Measurements from ENCODE around the gene CRTC3.
"Not testable (repeated sequence)": the region's sequence is repeated elsewhere in the genome, so short reads cannot be mapped to it uniquely, and the experiment has no call there.

The CRTC3 gene

DNA sequence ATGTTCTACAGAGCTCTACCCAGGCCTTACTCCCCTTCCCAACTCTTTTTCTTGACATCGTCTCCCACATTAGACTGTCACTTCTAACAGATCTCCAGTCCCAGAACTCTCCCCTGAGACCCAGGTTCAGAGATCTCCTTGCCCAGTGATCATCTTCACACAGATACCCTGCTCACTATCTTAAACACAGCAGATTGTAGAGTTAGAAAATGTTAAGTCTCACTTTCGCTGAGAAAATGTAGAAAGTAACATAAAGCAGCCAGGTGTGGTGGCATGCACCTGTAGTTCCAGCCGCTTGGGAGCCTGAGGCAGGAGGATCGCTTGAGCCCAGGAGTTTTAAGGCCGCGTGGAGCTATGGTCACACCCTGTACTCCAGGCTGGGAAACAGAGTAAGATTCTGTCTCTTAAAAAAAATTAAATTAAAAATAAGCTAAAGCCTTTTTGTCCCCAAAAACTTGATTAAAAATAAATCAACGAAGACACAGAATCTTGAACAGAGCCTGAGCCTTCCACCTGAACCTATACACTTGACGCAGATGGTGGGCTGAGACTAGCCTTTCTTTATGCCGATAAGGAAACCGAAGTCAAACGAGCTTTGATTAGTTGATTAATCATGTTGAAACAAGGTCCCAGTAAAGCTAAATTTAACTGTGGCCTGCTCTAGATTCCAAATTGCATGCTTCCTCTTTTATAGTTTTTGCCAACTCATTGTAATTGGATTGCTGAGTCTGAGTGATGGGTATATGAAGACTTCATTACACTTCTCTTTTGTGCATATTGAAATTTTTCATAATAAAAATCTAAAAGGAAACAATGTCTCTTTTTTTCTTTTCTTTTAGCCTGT lies 156.1 kb downstream of the CRTC3 start:
- DNase-seq (ENCODE audit: insufficient read length, low spot score), result no peak
- TF ChIP-seq, protein P1, sequence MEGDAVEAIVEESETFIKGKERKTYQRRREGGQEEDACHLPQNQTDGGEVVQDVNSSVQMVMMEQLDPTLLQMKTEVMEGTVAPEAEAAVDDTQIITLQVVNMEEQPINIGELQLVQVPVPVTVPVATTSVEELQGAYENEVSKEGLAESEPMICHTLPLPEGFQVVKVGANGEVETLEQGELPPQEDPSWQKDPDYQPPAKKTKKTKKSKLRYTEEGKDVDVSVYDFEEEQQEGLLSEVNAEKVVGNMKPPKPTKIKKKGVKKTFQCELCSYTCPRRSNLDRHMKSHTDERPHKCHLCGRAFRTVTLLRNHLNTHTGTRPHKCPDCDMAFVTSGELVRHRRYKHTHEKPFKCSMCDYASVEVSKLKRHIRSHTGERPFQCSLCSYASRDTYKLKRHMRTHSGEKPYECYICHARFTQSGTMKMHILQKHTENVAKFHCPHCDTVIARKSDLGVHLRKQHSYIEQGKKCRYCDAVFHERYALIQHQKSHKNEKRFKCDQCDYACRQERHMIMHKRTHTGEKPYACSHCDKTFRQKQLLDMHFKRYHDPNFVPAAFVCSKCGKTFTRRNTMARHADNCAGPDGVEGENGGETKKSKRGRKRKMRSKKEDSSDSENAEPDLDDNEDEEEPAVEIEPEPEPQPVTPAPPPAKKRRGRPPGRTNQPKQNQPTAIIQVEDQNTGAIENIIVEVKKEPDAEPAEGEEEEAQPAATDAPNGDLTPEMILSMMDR (IDR thresholded peaks at IDR 0.05; ENCODE audit: insufficient read depth, missing control alignments), result no peak
- FAIRE-seq, result no peak

DNA sequence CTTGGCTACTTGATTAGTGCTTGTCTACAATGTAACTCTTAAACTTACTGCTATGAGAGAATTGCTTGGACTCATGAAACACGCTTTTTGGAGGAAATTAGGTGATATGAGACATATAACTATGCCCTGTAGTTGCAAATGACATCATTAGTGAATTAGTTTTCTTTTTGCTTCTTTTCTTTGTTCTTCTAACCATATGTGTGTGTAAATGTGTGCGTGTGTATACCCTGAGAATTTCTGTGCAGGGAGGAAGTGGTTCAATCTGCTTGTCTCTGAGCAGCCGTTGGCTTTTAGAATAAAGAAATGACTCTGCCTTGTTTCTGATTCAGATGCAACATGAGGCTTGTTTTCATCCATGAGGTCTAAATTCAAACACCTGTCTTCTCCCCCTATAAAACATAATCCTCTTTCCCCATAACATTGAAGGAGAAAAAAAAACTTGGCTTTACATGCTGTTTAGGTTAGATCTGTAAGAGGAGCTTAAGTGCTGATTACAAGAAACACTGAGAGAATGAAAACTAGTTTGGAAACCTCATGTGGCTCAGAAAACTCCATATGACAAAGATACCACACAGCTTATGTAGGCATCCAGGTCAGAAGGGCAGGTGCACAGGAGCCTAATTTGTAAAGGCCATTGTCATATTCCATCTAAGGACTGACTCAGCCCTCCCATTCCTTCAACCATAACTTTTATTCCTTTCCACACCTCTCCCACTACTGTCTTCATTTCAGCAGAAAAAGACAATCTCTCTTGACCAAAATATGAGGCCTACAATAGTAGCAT lies 156.9 kb downstream of the CRTC3 start:
- TF ChIP-seq, protein P1 (IDR thresholded peaks at IDR 0.05; ENCODE audit: insufficient read depth, missing control alignments), result no peak
- FAIRE-seq (peak; percentile 38), DNase-seq (ENCODE audit: insufficient read length, low spot score) (no peak)

DNA sequence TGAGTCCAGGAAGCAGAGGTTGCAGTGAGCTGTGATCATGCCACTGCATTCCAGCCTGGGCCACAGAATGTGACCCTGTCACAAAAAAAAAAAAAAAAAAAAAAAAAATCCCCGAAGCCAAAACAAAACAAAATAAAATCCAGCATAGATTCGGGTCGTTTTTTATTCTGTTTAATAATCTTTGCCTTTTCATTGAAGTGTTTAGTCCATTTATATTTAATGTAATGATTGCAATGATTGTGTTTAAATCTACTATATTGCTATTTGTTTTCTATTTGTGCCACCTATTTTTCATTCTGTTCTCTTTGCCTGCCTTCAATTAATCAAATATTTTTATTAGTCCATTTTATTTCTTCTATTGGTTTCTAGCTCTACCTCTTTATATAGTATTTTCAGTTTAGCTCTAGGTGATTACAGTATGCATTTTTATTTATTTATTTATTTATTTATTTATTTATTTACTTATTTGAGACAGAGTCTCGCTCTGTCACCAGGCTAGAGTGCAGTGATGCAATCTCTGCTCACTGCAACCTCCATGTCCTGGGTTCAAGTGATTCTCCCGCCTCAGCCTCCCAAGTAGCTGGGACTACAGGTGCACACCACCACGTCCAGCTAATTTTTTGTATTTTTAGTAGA lies 159.7 kb downstream of the CRTC3 start:
- not testable (repeated sequence) for FAIRE-seq; DNase-seq (ENCODE audit: insufficient read length, low spot score)

DNA sequence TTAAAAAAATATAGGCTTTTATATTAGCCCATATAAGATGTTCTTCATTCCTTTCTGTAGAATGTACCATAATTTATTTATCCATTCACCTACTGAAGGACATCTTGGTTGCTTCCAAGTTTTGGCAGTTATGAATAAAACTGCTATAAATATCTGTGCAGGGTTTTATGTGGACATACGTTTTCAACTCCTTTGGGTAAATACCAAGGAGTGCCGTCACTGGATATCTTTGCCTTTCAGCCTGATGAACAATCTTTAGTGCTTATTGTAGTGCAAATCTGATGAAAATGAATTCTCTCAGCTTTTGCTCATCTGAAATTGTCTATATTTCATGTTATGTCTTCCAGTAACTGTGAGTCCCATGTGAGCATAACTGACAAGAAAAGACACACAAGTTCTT lies 160.9 kb downstream of the CRTC3 start:
- DNase-seq (ENCODE audit: insufficient read length, low spot score) (no peak), FAIRE-seq (no peak)
- TF ChIP-seq, protein P1 (IDR thresholded peaks at IDR 0.05; ENCODE audit: insufficient read depth, missing control alignments), result no peak

DNA sequence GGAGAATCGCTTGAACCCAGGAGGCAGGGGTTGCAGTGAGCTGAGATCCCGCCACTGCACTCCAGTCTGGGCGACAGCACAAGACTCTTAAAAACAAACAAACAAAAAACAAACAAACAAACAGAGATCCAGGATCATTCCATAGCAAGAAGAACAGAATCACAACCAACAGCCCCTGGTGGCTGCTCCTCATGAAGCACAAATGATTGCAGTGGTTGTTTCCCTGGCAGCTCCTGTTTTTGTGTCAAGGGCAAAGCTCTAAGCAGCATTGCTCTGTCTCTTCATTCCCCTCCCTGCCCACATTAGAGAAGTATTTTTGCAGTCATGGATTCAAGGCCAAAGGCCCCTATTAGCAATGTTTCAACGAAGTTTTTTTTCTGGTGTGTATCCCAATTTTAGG lies 161.6 kb downstream of the CRTC3 start:
- DNase-seq (ENCODE audit: insufficient read length, low spot score) (no peak), FAIRE-seq (no peak)
- TF ChIP-seq, protein P1 (IDR thresholded peaks at IDR 0.05; ENCODE audit: insufficient read depth, missing control alignments), result no peak

DNA sequence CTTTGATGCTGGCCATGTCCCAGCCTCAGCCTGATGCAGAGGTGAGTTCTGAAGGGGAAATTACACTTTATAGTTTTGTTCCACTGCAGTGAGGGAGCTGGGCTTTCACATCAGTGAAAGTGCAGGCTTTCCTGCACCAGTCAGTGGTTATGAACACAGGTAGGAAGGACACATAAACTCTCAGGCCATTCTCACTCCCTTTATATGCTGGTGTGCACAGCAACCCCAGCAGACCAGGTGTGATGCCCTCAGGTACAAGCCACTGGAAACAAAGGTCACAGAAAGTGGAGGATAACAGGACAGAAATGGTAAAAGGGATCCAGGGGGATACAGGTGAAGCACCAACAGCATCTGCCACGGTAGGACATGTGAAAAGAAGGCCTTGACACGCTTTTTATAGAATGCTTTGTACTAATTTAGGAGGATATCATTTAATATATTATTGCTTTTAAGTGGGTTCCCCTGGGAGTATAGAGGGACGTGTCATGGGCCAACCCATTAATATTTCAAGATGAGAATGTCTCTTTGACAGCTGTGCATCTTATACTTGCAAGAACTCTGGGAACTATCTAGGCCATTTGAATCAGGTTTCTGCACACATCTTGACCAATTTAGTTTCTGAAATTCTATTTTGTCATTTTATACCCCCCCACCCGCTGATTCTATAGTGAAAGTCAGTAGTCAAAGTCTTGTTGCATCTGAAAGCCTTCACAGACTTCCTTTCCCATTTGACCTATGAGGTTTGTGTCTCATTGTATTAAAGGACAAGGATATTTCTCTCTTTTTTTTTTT lies 162.5 kb downstream of the CRTC3 start:
- TF ChIP-seq, protein P1 (IDR thresholded peaks at IDR 0.05; ENCODE audit: insufficient read depth, missing control alignments), result no peak
- DNase-seq (ENCODE audit: insufficient read length, low spot score) (no peak), FAIRE-seq (no peak)

All from D721Med (cell line).